ENCODE measurements around the gene EFNA1. TPM values are rescaled to one million over a fixed set of nuclear protein-coding genes. Genes with fewer than 3 reads are reported as not detected.
A peak's percentile ranks its signal among the peaks of the same experiment; 100 is the strongest.

Gene EFNA1
- 100 to 1,000 TPM in 2 of 5 donors, 10 to 100 TPM in 3; 94.5 to 116 (median 96.8) TPM for polyA plus RNA-seq (ENCODE audit: insufficient read depth in 1 of 5, insufficient read length in 5 of 5, low replicate concordance in 1 of 5)
- long read RNA-seq, donor 1, transcript EFNA1-202 (5 exons, 1,926 nt), result major isoform, 67 of 159 reads
- long read RNA-seq, donor 1, partial matches to known transcripts, result 13 of 159 reads
- long read RNA-seq, donor 1, other reads (novel, unspliced or antisense), result 71 of 159 reads
- long read RNA-seq, donor 2, transcript EFNA1-202 (5 exons, 1,926 nt), result major isoform, 36 of 75 reads
- long read RNA-seq, donor 2, partial matches to known transcripts, result 29 of 75 reads
- long read RNA-seq, donor 2, other reads (novel, unspliced or antisense), result 7 of 75 reads
- long read RNA-seq, donor 3, transcript EFNA1-202 (5 exons, 1,926 nt), result major isoform, 32 of 111 reads
- long read RNA-seq, donor 3, partial matches to known transcripts, result 69 of 111 reads
- long read RNA-seq, donor 3, other reads (novel, unspliced or antisense), result 7 of 111 reads
- long read RNA-seq, donor 4, transcript EFNA1-202 (5 exons, 1,926 nt), result major isoform, 43 of 142 reads
- long read RNA-seq, donor 4, partial matches to known transcripts, result 49 of 142 reads
- long read RNA-seq, donor 4, other reads (novel, unspliced or antisense), result 44 of 142 reads
- long read RNA-seq, donor 5, transcript EFNA1-202 (5 exons, 1,926 nt), result major isoform, 58 of 231 reads
- long read RNA-seq, donor 5, partial matches to known transcripts, result 162 of 231 reads
- long read RNA-seq, donor 5, other reads (novel, unspliced or antisense), result 8 of 231 reads
- long read RNA-seq, donor 6, transcript EFNA1-201 (4 exons, 1,444 nt), result minor isoform, 11 of 162 reads
- long read RNA-seq, donor 6, transcript EFNA1-202 (5 exons, 1,926 nt), result major isoform, 79 of 162 reads
- long read RNA-seq, donor 6, partial matches to known transcripts, result 58 of 162 reads
- long read RNA-seq, donor 6, other reads (novel, unspliced or antisense), result 12 of 162 reads
- long read RNA-seq, donor 7, transcript EFNA1-202 (5 exons, 1,926 nt), result major isoform, 35 of 38 reads
- long read RNA-seq, donor 7, partial matches to known transcripts, result 0 of 38 reads
- long read RNA-seq, donor 7, other reads (novel, unspliced or antisense), result 0 of 38 reads
- long read RNA-seq, donor 8, transcript EFNA1-202 (5 exons, 1,926 nt), result major isoform, 12 of 100 reads
- long read RNA-seq, donor 8, partial matches to known transcripts, result 49 of 100 reads
- long read RNA-seq, donor 8, other reads (novel, unspliced or antisense), result 37 of 100 reads

DNA sequence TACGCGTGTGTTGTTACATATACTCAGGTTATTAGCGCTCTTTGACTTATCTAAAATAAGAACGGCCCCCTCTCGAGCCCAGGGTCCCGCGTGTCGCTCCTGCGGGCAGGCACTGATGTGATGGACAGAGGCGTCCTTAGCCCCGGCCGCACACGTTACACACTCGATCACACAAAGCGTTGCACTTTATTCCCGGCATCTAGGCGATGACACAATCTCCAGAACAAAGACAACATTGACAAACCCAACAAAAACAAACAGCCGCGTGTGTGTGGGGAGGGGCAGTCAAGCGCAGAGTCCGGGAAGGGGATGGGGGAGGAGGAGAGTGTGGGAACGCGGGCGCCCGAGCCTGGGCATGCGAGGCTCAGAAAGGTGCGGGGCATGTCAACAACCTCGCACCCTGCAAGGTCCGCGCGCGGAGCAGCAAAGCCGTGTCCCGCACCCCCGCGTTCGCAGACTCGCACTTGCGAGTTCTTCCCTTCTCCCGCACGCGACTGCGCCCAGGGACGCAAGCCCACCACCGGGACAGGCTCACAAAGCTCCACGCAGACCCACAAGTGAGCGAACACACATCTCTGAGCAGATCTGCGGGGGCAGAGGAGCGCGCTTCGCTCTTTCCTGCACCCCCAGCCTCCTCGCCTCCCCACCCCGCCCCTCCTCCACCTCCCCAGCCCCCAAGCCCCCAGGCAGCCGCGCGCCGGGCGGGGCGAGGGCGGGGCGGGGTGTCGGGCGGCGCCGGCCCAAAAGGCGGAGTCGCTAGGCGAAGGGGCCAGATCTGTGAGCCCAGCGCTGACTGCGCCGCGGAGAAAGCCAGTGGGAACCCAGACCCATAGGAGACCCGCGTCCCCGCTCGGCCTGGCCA is at the start of gene EFNA1:
Gene EFNA1 (plus strand): TSS at position 772 of the 862 bp plus-strand sequence. CDS start 102 bp downstream, outside the sequence.
- peak; percentile 54 to 56 for DNase-seq

- DNase-seq, result no peak
Observed at GRCh38 chr1:155078469-155079209, 49.0 kb upstream of the EFNA1 start, which contains the start of gene EFNA3. TSS of gene EFNA3 (plus strand) at chr1:155078837. CDS start at chr1:155078942, 105 bp downstream.

DNA sequence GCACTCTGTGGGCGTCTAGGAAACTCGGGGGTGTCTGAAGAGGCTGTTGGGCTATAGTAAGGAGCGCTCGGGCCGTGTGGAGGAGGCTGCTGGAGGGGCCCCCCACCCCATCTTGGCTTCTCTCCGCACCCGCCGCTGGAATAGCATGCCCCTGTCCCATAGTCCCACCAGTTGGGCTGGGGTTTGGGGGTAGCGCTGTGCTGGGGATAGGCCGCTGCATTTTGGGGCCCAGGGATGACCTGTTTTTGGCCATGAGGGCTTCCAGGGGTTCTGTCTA is 48.5 kb upstream of the EFNA1 start:
- no peak for DNase-seq

GRCh38 chr1:155079487-155080311 is 48.0 kb upstream of the EFNA1 start:
- no peak for DNase-seq

DNA sequence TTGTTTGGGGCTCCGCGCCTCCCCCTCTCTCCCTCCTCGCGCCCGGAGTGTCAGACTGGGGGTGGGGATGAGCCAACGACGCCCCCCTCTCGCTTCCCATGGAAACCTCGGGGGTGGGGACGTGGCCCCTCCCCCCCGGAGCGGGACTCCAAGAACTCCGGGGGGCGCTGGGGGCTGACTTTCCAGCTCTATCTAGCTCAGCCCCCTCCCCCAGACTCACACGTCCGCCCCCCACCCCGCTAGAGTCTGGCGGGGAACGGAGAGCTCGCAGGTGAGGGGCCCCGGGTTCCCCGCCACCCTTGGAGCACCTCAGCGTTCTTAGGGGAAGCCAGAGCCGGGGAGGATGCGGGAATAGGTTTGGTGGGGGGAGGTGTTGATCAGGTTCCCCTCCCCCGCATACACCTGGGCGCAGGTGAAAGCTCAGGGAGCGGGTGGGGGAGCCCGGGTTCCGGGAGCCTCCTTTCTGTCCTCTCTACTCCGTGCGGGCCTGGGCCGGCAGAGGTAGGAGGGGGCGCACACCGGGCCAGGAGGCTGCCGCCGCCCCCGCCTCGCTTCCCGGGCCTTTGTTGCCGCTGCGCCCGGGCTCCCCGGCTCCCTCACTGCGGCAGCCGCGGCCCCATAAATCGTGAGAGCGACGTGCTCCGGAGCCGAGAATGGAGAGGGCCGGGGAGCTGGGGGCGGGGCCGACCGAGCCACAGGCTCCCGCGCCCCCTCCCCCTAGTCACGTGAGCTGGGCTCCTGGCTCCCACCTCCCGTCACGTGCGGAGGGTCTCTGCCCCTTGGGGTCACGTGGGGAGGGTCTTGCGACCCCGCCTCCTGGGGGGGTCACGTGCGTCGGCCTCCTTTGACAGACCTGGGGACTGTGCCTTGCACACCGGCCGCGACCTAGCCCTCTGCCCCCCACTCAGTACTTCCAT is 47.1 kb upstream of the EFNA1 start:
- DNase-seq, result no peak

DNA sequence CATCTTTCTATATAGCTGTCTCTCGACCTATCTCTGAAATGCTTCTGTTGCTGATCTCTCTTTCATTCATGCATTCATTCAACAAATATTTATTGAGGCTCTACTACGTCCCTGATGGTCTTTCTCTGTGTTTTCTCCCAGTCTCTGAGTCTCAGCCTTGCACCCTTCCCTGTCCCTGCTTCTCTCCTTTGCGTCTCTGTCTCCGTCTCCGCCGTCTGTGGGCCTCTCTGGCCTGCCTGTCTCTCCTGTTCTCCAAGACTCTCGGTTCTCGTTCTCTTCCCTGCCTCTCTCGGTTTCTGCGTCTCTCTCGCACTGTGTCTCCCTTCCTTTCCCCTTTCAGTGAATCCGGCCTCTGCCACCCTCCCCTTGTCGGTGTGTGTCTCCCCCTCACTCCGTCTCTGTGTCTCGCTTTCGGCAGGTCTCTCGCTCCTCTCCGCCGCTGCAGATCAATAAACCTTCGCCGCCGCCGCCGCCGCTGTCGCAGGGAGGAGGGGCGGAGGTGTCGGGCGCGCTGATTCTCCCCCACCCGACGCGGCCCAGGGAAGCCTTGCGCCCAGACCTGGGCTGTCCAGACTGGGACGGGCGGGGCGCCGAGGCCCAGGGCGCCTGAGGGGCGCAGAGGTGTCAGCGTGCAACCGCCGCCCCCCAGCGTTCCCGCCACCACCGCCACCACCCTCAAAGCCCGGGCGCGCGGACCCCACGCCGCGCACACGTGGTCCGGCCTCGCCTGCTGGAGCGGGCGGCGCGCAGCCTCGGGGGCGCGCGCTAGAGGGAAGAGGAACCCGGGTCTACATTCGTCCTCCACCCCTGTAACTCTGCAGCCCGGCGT is 46.0 kb upstream of the EFNA1 start:
- no peak for DNase-seq

DNA sequence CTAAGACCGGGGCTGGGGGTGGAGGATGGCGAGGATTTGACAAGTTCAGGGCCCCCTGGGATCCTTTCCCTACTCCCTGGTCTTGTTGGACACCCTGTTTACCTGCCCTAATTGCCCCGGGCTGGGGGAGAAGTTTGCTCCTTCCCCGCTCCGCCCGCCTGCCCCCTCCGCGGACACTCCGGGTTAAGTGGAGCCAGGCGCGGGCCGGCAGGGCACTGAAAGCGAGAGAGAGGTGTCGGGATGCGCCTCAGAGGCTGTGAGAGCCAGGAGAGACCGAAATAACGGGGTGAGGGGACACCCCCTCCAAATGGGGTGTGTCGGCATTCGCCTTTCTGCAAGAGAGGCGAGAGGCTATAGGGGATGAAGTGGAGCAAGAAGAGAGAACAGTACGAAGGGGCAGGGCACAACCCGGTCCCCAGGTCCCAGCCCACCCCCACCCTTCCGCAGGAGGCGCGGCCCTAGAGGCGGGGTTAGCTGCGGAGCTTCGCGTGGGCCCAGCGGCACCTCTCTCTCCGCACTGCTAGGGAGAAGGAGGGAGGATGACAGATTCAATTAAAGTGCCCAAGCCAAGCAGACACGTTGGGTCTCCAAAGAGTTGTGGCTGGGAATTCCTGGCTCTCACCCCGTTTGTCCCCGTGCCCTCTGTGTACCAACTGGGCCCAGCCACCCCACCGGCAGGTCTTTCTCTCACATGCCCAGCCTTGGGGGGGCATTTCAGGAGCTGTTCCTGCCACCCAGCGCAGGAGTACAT is 45.2 kb upstream of the EFNA1 start:
- no peak for DNase-seq

DNA sequence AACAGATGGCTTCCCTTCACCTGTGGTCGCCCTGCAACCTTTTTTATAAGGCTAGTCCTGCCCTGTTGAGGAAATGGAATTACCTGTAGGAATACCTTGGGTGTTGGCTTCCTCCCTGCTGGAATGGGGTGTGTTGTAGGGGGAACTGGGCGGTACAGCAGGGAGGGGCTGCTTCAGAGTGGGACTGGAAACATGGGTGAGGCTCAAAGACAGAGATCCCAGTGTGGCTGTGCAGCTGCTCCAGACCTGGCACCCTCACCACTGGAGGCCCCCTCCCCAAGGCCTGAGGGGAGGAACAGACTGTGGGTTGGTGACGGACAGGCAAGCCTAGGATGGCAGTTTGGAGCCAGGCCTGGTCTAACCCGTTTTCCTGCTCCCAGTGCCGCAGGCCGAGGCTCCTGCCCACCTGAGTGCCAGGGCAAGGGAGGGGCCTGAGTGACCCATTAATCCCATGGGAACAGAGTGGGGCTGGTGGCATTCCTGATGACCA is 44.6 kb upstream of the EFNA1 start:
- no peak for DNase-seq

GRCh38 chr1:155083865-155084721 is 43.6 kb upstream of the EFNA1 start:
- no peak for DNase-seq

DNA sequence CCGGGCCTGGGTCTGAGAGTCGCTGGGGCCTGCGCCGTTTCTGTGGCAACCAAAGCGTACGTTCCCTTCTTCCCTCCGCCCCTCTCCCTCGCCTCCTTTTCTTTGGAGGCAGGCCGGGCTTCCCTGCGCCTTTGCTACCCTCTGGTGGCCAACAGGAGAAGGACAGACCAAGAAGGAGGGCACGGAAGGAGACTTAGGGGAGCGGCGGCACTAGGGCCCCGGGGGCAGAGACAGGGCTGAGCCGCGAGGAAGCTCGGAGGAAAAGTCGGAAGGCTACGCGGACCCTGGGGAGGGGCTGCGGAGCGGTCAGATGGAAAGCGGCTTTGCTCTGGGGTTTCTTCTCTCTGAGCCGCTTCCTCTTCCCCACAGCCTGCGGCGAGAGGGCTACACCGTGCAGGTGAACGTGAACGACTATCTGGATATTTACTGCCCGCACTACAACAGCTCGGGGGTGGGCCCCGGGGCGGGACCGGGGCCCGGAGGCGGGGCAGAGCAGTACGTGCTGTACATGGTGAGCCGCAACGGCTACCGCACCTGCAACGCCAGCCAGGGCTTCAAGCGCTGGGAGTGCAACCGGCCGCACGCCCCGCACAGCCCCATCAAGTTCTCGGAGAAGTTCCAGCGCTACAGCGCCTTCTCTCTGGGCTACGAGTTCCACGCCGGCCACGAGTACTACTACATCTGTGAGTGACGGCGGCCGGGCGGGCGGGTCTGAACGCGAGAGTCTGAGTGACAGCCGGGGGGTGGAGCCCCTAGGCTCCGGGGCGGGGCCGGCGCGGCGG is 42.8 kb upstream of the EFNA1 start:
- DNase-seq, result peak; percentile 94 to 95

DNA sequence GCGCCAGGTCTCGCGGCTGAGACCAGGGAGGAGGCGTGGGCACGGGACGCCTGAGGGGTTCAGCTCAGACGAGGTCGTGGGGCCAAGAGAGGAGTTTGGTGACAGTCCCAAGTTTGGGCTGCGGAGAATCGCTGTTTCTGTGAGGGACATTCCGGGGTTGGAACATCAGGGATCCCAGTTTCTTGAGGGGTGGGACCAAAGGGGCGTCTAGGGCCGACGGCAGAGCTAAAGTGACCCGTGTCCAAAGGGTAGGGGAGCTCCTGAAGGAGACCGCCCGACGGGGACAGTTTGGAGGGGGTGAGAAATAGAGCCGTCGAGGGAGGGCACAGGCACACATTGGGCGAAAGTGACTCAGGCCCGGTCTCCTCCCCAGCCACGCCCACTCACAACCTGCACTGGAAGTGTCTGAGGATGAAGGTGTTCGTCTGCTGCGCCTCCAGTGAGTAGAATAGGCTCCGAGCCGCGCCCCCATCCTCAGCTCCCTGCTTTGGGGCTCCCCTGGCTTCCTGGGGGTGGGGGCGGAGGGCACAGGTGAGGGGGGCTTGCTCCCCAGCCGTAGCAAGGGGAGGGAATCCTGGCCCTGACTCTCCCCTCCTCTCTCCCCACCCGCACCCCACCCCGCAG is 42.1 kb upstream of the EFNA1 start:
- no peak for DNase-seq

- no peak for DNase-seq
Observed at GRCh38 chr1:155086128-155086741, 41.4 kb upstream of the EFNA1 start.

GRCh38 chr1:155086856-155087535 is 40.7 kb upstream of the EFNA1 start:
- no peak for DNase-seq
